ENCODE measurements around the gene CCR7. TPM values are rescaled to one million over a fixed set of nuclear protein-coding genes. Genes with fewer than 3 reads are reported as not detected.

Gene CCR7
- total RNA-seq, 2 experiments from 2014 or later = 297 to 302 TPM

DNA sequence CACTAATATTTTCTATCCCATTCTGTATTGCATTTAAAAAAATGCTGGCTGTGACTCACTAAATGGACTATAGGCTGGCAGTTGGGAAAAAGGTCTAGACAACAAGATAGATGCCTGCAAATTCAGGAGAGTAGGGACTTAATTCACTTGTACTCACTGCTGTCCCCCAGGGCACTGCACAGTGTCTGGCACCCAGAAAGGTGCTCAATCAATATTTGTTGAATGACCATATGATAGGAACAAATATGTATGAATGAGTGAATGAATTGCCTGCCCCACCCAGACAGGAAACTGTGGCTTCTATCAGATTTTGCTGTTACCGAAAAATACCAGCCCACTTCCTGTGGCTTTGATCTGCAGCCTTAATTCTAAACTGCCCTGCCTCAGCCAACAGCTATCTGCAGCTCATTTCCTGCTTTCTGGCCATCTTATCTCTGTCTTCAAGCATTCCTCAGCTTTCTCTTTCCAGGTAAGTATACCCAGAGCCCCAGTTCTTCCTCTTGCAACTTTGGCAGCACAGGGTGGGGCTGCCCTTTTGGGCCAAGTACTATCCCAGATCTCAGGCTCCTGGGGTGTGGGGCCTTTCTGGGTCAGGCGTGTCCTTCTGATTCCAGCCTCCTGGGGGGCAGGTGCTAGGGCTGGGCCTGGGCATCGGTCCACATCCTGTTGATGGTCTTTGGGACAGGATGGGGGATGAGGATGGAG is 48.5 kb downstream of the CCR7 start:
- H3K9me3 Mint-ChIP-seq = no peaks in the 10 kb centered on the region
- peak overlapping the region; percentile 89 for H3K27ac Mint-ChIP-seq
- peaks cover 4% of the 10 kb centered on the region for H3K27me3 Mint-ChIP-seq
- ATAC-seq (peak; percentile 81), DNase-seq (peak; percentile 87)
- CTCF ChIA-PET = interaction anchor here (0.7 to 2.7 kb wide), 5 partner anchors 11 to 44 kb away, joined by 3 to 21 read pairs (median 7); no protein-coding TSS in a partner anchor
- TF ChIP-seq, protein P1, sequence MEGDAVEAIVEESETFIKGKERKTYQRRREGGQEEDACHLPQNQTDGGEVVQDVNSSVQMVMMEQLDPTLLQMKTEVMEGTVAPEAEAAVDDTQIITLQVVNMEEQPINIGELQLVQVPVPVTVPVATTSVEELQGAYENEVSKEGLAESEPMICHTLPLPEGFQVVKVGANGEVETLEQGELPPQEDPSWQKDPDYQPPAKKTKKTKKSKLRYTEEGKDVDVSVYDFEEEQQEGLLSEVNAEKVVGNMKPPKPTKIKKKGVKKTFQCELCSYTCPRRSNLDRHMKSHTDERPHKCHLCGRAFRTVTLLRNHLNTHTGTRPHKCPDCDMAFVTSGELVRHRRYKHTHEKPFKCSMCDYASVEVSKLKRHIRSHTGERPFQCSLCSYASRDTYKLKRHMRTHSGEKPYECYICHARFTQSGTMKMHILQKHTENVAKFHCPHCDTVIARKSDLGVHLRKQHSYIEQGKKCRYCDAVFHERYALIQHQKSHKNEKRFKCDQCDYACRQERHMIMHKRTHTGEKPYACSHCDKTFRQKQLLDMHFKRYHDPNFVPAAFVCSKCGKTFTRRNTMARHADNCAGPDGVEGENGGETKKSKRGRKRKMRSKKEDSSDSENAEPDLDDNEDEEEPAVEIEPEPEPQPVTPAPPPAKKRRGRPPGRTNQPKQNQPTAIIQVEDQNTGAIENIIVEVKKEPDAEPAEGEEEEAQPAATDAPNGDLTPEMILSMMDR (IDR thresholded peaks at IDR 0.05) = no peak
- H3K4me1 Mint-ChIP-seq (ENCODE audit: low read depth) = peaks cover 60% of the 10 kb centered on the region
- peak overlapping the region; percentile 66 for H3K4me3 Mint-ChIP-seq
- peaks cover 8% of the 10 kb centered on the region for H3K36me3 Mint-ChIP-seq (ENCODE audit: low read depth)
- intact Hi-C loops (cut with micrococcal nuclease) = loop anchor here (5.0 kb wide), 1 partner anchor 34 kb away; no protein-coding TSS in a partner anchor
- POLR2A ChIA-PET = interaction anchor here (1.8 to 2.2 kb wide), 2 partner anchors 15 to 36 kb away, joined by 6 to 13 read pairs; no protein-coding TSS in a partner anchor

DNA sequence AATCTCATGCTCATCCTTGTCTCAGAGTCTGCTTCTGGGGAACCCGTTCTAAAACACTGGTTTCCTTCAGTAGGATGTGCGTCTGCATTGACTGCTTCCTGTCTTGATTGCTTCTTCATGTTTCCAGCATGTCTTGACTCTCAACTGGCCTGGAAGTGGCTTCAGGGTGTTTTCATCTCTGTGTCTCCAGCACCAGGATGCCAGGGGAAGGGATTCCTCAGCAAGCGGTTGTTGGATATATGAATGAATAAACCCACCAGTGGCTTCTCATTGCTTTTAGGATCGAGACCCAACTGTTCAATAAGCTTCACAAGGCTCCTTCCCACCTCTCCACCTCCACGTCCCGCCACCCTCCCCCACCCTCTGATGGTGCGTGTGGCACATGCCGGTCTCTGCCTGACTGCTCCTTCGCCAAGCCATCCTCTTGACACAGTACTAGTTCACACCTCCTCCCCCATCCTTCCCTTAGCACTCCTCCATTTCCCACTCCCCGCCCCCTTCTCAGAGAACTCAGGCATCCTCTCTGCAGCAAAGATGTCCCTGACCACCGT is 49.7 kb downstream of the CCR7 start:
- ATAC-seq (peak; percentile 54), DNase-seq (peak; percentile 69)
- TF ChIP-seq, protein P1 (IDR thresholded peaks at IDR 0.05) = no peak
- Mint-ChIP-seq H3K27me3 (peaks cover 4% of the 10 kb centered on the region), H3K36me3 (ENCODE audit: low read depth) (peaks cover 8% of the 10 kb centered on the region), H3K4me3 (peak overlapping the region; percentile 20), H3K9me3 (no peaks in the 10 kb centered on the region), H3K27ac (peak overlapping the region; percentile 82), H3K4me1 (ENCODE audit: low read depth) (peaks cover 54% of the 10 kb centered on the region)
- ChIA-PET POLR2A (interaction anchor here (1.4 to 1.7 kb wide), 2 partner anchors 28 to 98 kb away, joined by 3 to 4 read pairs; partner anchors contain the start of gene TOP2A), CTCF (no interaction called here)
- intact Hi-C loops (cut with micrococcal nuclease) = loop anchor here (5.0 kb wide), 1 partner anchor 33 kb away; no protein-coding TSS in a partner anchor

DNA sequence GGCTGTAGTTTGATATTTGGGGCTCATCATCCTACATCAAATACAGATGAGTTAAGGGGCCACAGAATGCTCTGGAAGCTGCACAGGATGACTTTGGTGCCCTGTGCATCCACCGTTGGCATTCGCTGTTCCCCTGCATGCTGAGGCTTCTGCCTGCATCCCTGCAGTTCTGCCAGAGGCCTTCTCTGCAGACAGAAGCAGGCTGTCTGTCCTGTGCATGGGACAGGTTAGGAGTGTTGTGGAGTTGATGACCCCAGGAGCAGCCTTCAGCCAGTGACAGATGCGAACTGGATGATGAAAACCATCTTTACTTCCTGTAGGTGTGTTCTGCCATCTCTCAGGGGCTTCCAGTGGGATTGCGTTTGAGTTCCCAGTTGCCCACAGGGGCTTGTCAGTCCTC is 50.3 kb downstream of the CCR7 start:
- intact Hi-C loops (cut with micrococcal nuclease) = loop anchor here (5.0 kb wide), 1 partner anchor 33 kb away; no protein-coding TSS in a partner anchor

DNA sequence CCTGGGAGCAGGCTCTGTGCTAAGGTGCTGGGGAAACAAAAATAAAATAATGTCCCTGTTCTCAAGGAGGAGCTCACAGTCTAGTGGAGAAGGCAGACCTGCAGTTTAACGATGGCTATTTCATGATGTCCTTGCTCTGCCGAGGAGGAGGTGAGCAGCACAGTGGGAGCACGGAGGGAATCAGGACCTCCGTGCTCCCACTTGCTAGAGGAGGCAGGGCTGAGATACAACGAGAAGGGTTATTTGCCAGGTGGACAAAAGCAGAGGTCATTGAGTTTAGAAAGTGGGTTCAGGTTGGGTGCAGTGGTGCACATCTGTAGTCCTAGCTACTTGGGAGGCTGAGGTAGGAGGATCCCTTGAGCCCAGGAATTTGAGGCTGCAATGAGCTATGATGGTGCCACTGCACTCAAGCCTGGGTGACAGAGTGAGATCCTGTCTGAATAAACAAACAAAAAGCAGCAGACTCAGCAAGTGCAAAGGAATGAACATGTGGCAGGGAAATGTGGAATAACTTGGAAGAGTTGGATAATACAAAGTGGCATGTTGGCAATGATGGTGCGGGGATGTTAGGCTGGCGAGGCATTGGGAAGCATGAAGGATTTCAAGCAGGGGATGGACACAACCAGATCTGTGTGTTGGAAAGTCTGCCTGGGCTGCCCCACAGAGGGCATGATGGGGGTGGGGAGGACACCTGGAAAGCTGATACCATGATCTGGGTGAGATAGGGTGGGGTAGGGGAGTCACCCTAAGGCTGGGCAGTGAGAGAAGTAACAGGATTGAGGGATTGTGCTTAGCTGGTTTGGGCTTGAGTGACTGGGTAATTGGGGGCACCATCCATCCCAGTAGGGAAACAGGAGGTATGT is 51.0 kb downstream of the CCR7 start:
- Mint-ChIP-seq H3K36me3 (ENCODE audit: low read depth) (peaks cover 8% of the 10 kb centered on the region), H3K9me3 (no peaks in the 10 kb centered on the region), H3K4me1 (ENCODE audit: low read depth) (peaks cover 49% of the 10 kb centered on the region), H3K4me3 (no peak overlapping the region), H3K27me3 (peaks cover 4% of the 10 kb centered on the region), H3K27ac (no peak overlapping the region)
- intact Hi-C loops (cut with micrococcal nuclease) = no loop called here
- ChIA-PET CTCF (interaction anchor here (1.4 to 1.7 kb wide), 4 partner anchors 11 to 19 kb away, joined by 3 to 4 read pairs (median 4); partner anchors contain the start of gene TNS4), POLR2A (interaction anchor here (0.6 to 1.7 kb wide), 4 partner anchors 26 to 139 kb away, joined by 3 to 4 read pairs (median 4); partner anchors contain the start of gene TOP2A)
- ATAC-seq (no peak), DNase-seq (no peak)
- TF ChIP-seq, protein P1 (IDR thresholded peaks at IDR 0.05) = no peak

More for the DNA sequence above, 50.3 kb downstream of the CCR7 start:
- Mint-ChIP-seq H3K9me3 (no peaks in the 10 kb centered on the region), H3K4me3 (no peak overlapping the region), H3K4me1 (ENCODE audit: low read depth) (peaks cover 54% of the 10 kb centered on the region), H3K27me3 (peaks cover 4% of the 10 kb centered on the region), H3K36me3 (ENCODE audit: low read depth) (peaks cover 8% of the 10 kb centered on the region), H3K27ac (peak overlapping the region; percentile 82)
- no peak for DNase-seq
- CTCF ChIA-PET = interaction anchor here (1.4 kb wide), 1 partner anchor 18 kb away, joined by 4 read pairs; no protein-coding TSS in a partner anchor
- TF ChIP-seq, protein P1 (IDR thresholded peaks at IDR 0.05) = no peak
- POLR2A ChIA-PET = interaction anchor here (1.4 to 1.7 kb wide), 2 partner anchors 27 to 97 kb away, joined by 3 to 4 read pairs; partner anchors contain the start of gene TOP2A
- no peak for ATAC-seq
